MM.1S (cell line): ENCODE measurements around the gene RNF123.

Source experiments
- DNase-seq: peaks from one replicate; pipeline ENCODE4 v3.0.0-alpha.2; 2015
- H2AFZ ChIP-seq: fragments of 300-600 bp; sonication (generic); 2 replicates; pipeline ENCODE4 v1.6.0; 2016; ENCODE audit warnings: antibody characterized with exemption, low read length
- H3F3A ChIP-seq: fragments of 300-600 bp; sonication (generic); 2 replicates; pipeline ENCODE4 v1.6.1; 2016; ENCODE audit warnings: mild to moderate bottlenecking, antibody characterized with exemption, low read length, moderate library complexity, mixed read lengths; ENCODE audit not compliant: insufficient read depth
- H3K27ac ChIP-seq: fragments of 300-600 bp; sonication (generic); 2 replicates; pipeline ENCODE4 v1.5.1; 2016; ENCODE audit warnings: mild to moderate bottlenecking, low read length
- H3K27me3 ChIP-seq: fragments of 300-600 bp; sonication (generic); replicated peaks from 2 replicates; pipeline ENCODE4 v1.6.0; 2016; ENCODE audit warnings: low read length; ENCODE audit not compliant: insufficient read depth
- H3K36me3 ChIP-seq: fragments of 300-600 bp; sonication (generic); replicated peaks from 2 replicates; pipeline ENCODE4 v1.6.1; 2016; ENCODE audit warnings: mild to moderate bottlenecking, low read length, mixed read lengths; ENCODE audit not compliant: insufficient read depth
- H3K4me1 ChIP-seq: fragments of 300-600 bp; sonication (generic); 2 replicates; pipeline ENCODE4 v1.6.1; 2016; ENCODE audit warnings: low read length, mixed read lengths
- H3K4me2 ChIP-seq: fragments of 300-600 bp; sonication (generic); 2 replicates; pipeline ENCODE4 v1.6.0; 2016; ENCODE audit warnings: low read depth, low read length
- H3K4me3 ChIP-seq: fragments of 300-600 bp; sonication (generic); 2 replicates; pipeline ENCODE4 v1.5.1; 2016; ENCODE audit warnings: low read length, mixed read lengths
- H3K79me2 ChIP-seq: fragments of 300-600 bp; sonication (generic); 2 replicates; pipeline ENCODE4 v1.6.1; 2016; ENCODE audit warnings: mixed run types, low read length, mixed read lengths
- H3K9ac ChIP-seq: fragments of 300-600 bp; sonication (generic); 2 replicates; pipeline ENCODE4 v1.6.1; 2016; ENCODE audit warnings: low read length, mixed read lengths
- H3K9me2 ChIP-seq: fragments of 300-600 bp; sonication (generic); replicated peaks from 2 replicates; pipeline ENCODE4 v1.6.1; 2016; ENCODE audit warnings: mild to moderate bottlenecking, low read length, mixed read lengths; ENCODE audit not compliant: insufficient read depth
- H3K9me3 ChIP-seq: fragments of 300-600 bp; sonication (generic); replicated peaks from 2 replicates; pipeline ENCODE4 v1.6.1; 2016; ENCODE audit warnings: mild to moderate bottlenecking, low read length, mixed read lengths; ENCODE audit not compliant: insufficient read depth
- H4K20me1 ChIP-seq: fragments of 300-600 bp; sonication (generic); 2 replicates; pipeline ENCODE4 v1.6.1; 2016; ENCODE audit warnings: mild to moderate bottlenecking, low read length, moderate library complexity, mixed read lengths; ENCODE audit not compliant: insufficient read depth
- CTCF ChIP-seq: fragments of 300-600 bp; sonication (generic); IDR thresholded peaks from 2 replicates; pipeline ENCODE4 v1.5.1; 2016; ENCODE audit warnings: antibody characterized with exemption, low read length, mixed read lengths
- EZH2 ChIP-seq: fragments of 300-600 bp; sonication (generic); optimal IDR thresholded peaks from 2 replicates; pipeline ENCODE3; 2017; ENCODE audit warnings: low read depth, mild to moderate bottlenecking, antibody characterized with exemption, low read length, mixed read lengths
- EZH2phosphoT487 ChIP-seq: fragments of 300-600 bp; sonication (generic); IDR thresholded peaks from 2 replicates; pipeline ENCODE4 v1.6.1; 2018; ENCODE audit warnings: antibody characterized with exemption, low read length

RNF123 gene

GRCh38 chr3:49713336-49714105, 24.2 kb downstream of the RNF123 start:
- Histone ChIP-seq H3K9me2 (no peaks in the 10 kb centered on the region), H2AFZ (no peak overlapping the region), H3K9ac (no peak overlapping the region), H3K4me3 (no peak overlapping the region), H3K27ac (no peak overlapping the region), H4K20me1 (no peaks in the 10 kb centered on the region), H3K4me2 (no peak overlapping the region), H3K36me3 (no peaks in the 10 kb centered on the region), H3K27me3 (no peaks in the 10 kb centered on the region), H3K4me1 (no peaks in the 10 kb centered on the region), H3K9me3 (no peaks in the 10 kb centered on the region), H3F3A (no peaks in the 10 kb centered on the region), H3K79me2 (no peaks in the 10 kb centered on the region; the same call in 1 of the 2 replicates)
- no peak for TF ChIP-seq CTCF
- no peak for DNase-seq

GRCh38 chr3:49714728-49715550, 25.6 kb downstream of the RNF123 start:
- no peaks in the 10 kb centered on the region for H3F3A ChIP-seq
- H3K27ac ChIP-seq: no peak overlapping the region
- no peaks in the 10 kb centered on the region; the same call in 1 of the 2 replicates for H3K79me2 ChIP-seq
- no peaks in the 10 kb centered on the region for H3K9me3 ChIP-seq
- no peak overlapping the region for H3K4me3 ChIP-seq
- H3K27me3 ChIP-seq: no peaks in the 10 kb centered on the region
- no peaks in the 10 kb centered on the region for H3K36me3 ChIP-seq
- H3K4me2 ChIP-seq: no peak overlapping the region
- H3K4me1 ChIP-seq: no peaks in the 10 kb centered on the region
- TF ChIP-seq EZH2phosphoT487 (no peak), EZH2 (no peak), CTCF (no peak)
- H3K9ac ChIP-seq: no peak overlapping the region
- H3K9me2 ChIP-seq: no peaks in the 10 kb centered on the region
- no peak overlapping the region for H2AFZ ChIP-seq
- H4K20me1 ChIP-seq: no peaks in the 10 kb centered on the region
- DNase-seq: no peak

- TF ChIP-seq EZH2phosphoT487 (no peak), CTCF (no peak), EZH2 (no peak)
- Histone ChIP-seq H3F3A (no peaks in the 10 kb centered on the region), H3K9me2 (no peaks in the 10 kb centered on the region), H3K79me2 (no peaks in the 10 kb centered on the region; the same call in 1 of the 2 replicates), H3K27ac (no peak overlapping the region), H3K9ac (no peak overlapping the region), H2AFZ (no peak overlapping the region), H4K20me1 (no peaks in the 10 kb centered on the region), H3K27me3 (no peaks in the 10 kb centered on the region), H3K9me3 (no peaks in the 10 kb centered on the region), H3K4me1 (no peaks in the 10 kb centered on the region), H3K4me2 (no peak overlapping the region), H3K4me3 (no peak overlapping the region), H3K36me3 (no peaks in the 10 kb centered on the region)
- no peak for DNase-seq
Measured at GRCh38 chr3:49715611-49716121, 26.3 kb downstream of the RNF123 start.
